Hepatocyte (in vitro differentiated cells): ENCODE results near the gene LRRC43. TPM values are rescaled to one million over a fixed set of nuclear protein-coding genes. Genes with fewer than 3 reads are reported as not detected.

Experiments used
- DNase-seq: peaks from one replicate; pipeline ENCODE4 v3.0.0-alpha.2; 2016; ENCODE audit warnings: low spot score
- H2AFZ ChIP-seq: fragments of 200-600 bp; sonication (generic); 2 replicates; pipeline ENCODE4 v1.6.0; 2016; ENCODE audit warnings: antibody characterized with exemption, mild to moderate bottlenecking
- H3K27ac ChIP-seq: fragments of 200-600 bp; sonication (generic); 2 replicates; pipeline ENCODE4 v1.5.1; 2016; ENCODE audit warnings: mild to moderate bottlenecking
- H3K27me3 ChIP-seq: fragments of 200-600 bp; sonication (generic); 2 replicates; pipeline ENCODE4 v1.6.1; 2016
- H3K36me3 ChIP-seq: fragments of 200-600 bp; sonication (generic); replicated peaks from 2 replicates; pipeline ENCODE4 v1.5.1; 2016; ENCODE audit warnings: low read depth; ENCODE audit not compliant: insufficient read depth
- H3K4me1 ChIP-seq: fragments of 200-600 bp; sonication (generic); 2 replicates; pipeline ENCODE4 v1.5.1; 2016; ENCODE audit warnings: mild to moderate bottlenecking, moderate library complexity; ENCODE audit not compliant: insufficient read depth
- H3K4me2 ChIP-seq: fragments of 200-600 bp; sonication (generic); 2 replicates; pipeline ENCODE4 v1.6.0; 2016
- H3K4me3 ChIP-seq: fragments of 200-600 bp; sonication (generic); 2 replicates; pipeline ENCODE4 v1.5.1; 2016; ENCODE audit warnings: mild to moderate bottlenecking
- H3K79me2 ChIP-seq: fragments of 200-600 bp; sonication (generic); 2 replicates; pipeline ENCODE4 v1.6.0; 2017; ENCODE audit warnings: mild to moderate bottlenecking
- H3K9me2 ChIP-seq: fragments of 200-600 bp; sonication (generic); replicated peaks from 2 replicates; pipeline ENCODE4 v1.6.0; 2017; ENCODE audit warnings: mild to moderate bottlenecking; ENCODE audit not compliant: insufficient read depth
- H3K9me3 ChIP-seq: fragments of 200-600 bp; sonication (generic); 2 replicates; pipeline ENCODE4 v1.5.1; 2016; ENCODE audit warnings: low read depth, mild to moderate bottlenecking
- H4K20me1 ChIP-seq: fragments of 200-600 bp; sonication (generic); 2 replicates; pipeline ENCODE4 v1.6.0; 2016; ENCODE audit warnings: mild to moderate bottlenecking; ENCODE audit not compliant: insufficient read depth, poor library complexity, severe bottlenecking
- CTCF ChIP-seq: fragments of 200-600 bp; sonication (generic); IDR thresholded peaks from 2 replicates; pipeline ENCODE4 v1.5.1; 2016; ENCODE audit warnings: antibody characterized with exemption, mild to moderate bottlenecking; ENCODE audit not compliant: poor library complexity
- EZH2 ChIP-seq: fragments of 200-600 bp; sonication (generic); IDR thresholded peaks from 2 replicates; pipeline ENCODE4 v1.6.1; 2016; ENCODE audit warnings: antibody characterized with exemption, mild to moderate bottlenecking, borderline replicate concordance
- EZH2phosphoT487 ChIP-seq: fragments of 200-600 bp; sonication (generic); IDR thresholded peaks from one replicate; pipeline ENCODE4 v1.6.1; 2018; ENCODE audit warnings: antibody characterized with exemption, mild to moderate bottlenecking, low read depth, moderate library complexity; ENCODE audit not compliant: unreplicated experiment, severe bottlenecking
- WGBS: methylation state at CpG from one replicate; pipeline ENCODE4 v1.1.6; 2016; ENCODE audit warnings: low lambda C conversion rate; ENCODE audit errors: missing lambda C conversion rate; 5-methylcytosine and 5-hydroxymethylcytosine counted together
- polyA plus RNA-seq: library from polyadenylated mRNA; unstranded; fragments of >200 nt; fragmentation: Nextera tagmentation; extraction: Ambion mirVana; gene quantifications from 2 replicates; pipeline ENCODE4 v1.2.1, GENCODE V29; 2016
- total RNA-seq: library from RNA; depleted of rRNA; stranded (reverse); fragments of >200 nt; gene quantifications from 2 replicates; pipeline ENCODE4 v1.2.3, GENCODE V29; 2014

LRRC43 gene
- total and polyA plus RNA-seq, 2 experiments from 2014 or later = 1.7 TPM

GRCh38 chr12:122145505-122146330 is 37.2 kb upstream of the LRRC43 start:
- TF ChIP-seq EZH2 (no peak), EZH2phosphoT487 (no peak), CTCF (no peak)

GRCh38 chr12:122147514-122148290 is 35.2 kb upstream of the LRRC43 start:
- no peak overlapping the region for H3K27ac ChIP-seq
- 91% methylated on average over 19 of the region's 21 CpGs for WGBS
- TF ChIP-seq EZH2phosphoT487 (no peak), CTCF (no peak), EZH2 (no peak)

More at GRCh38 chr12:122145505-122146330, 37.2 kb upstream of the LRRC43 start:
- Histone ChIP-seq H3K27ac (no peak overlapping the region), H3K9me3 (no peaks in the 10 kb centered on the region), H2AFZ (no peak overlapping the region), H3K4me3 (no peak overlapping the region), H3K9me2 (no peaks in the 10 kb centered on the region), H3K36me3 (no peaks in the 10 kb centered on the region), H4K20me1 (no peaks in the 10 kb centered on the region), H3K4me1 (no peaks in the 10 kb centered on the region), H3K4me2 (no peak overlapping the region), H3K79me2 (no peaks in the 10 kb centered on the region), H3K27me3 (no peaks in the 10 kb centered on the region)
- 95% methylated on average over 23 of the region's 23 CpGs for WGBS
- no peak for DNase-seq

GRCh38 chr12:122148657-122149056 is 34.3 kb upstream of the LRRC43 start:
- Histone ChIP-seq H3K79me2 (no peaks in the 10 kb centered on the region), H4K20me1 (no peaks in the 10 kb centered on the region)
- WGBS = 71% methylated on average over 6 of the region's 6 CpGs

More at GRCh38 chr12:122147514-122148290, 35.2 kb upstream of the LRRC43 start:
- H3K79me2 ChIP-seq = no peaks in the 10 kb centered on the region
- no peak overlapping the region for H2AFZ ChIP-seq
- no peaks in the 10 kb centered on the region for H3K9me2 ChIP-seq
- H3K4me1 ChIP-seq = no peaks in the 10 kb centered on the region
- no peak overlapping the region for H3K4me2 ChIP-seq
- no peaks in the 10 kb centered on the region for H4K20me1 ChIP-seq
- no peaks in the 10 kb centered on the region for H3K36me3 ChIP-seq
- no peak for DNase-seq
- H3K4me3 ChIP-seq = no peak overlapping the region
- H3K9me3 ChIP-seq = no peaks in the 10 kb centered on the region
- no peaks in the 10 kb centered on the region for H3K27me3 ChIP-seq

More at GRCh38 chr12:122148657-122149056, 34.3 kb upstream of the LRRC43 start:
- Histone ChIP-seq H3K4me3 (no peak overlapping the region), H3K9me2 (no peaks in the 10 kb centered on the region), H3K4me2 (no peak overlapping the region), H3K27ac (no peak overlapping the region), H3K9me3 (no peaks in the 10 kb centered on the region), H3K4me1 (no peaks in the 10 kb centered on the region), H3K27me3 (no peaks in the 10 kb centered on the region), H2AFZ (no peak overlapping the region), H3K36me3 (no peaks in the 10 kb centered on the region)
- DNase-seq = no peak
- no peak for TF ChIP-seq EZH2phosphoT487
- no peak for TF ChIP-seq EZH2
- no peak for TF ChIP-seq CTCF
